Transverse colon (tissue), 4 donors: ENCODE measurements around the gene ERF.

Experiments used
- EP300 ChIP-seq: sonication (generic); formaldehyde crosslinking; IDR thresholded peaks from one replicate; pipeline ENCODE4 v1.6.1; 2017; ENCODE audit warnings: antibody characterized with exemption, low read depth
- POLR2A ChIP-seq: fragments of 450-650 bp; IDR thresholded peaks from one replicate; pipeline ENCODE4 v1.6.1; 2016; ENCODE audit warnings: antibody characterized with exemption, mild to moderate bottlenecking, moderate library complexity
- POLR2AphosphoS5 ChIP-seq, 3 donors: sonication (generic); formaldehyde crosslinking; IDR thresholded peaks; one replicate each; pipeline ENCODE4 v1.6.1; 2016; ENCODE audit warnings: antibody characterized with exemption in 3 of 3
- TF ChIP-seq, protein P1 (sequence below), 5 experiments: fragments of 200-600 bp in 3 of 5; fragments of 450-650 bp in 2 of 5; sonication (generic) in 3 of 5; IDR thresholded peaks; 1 replicate in 2 of 5; 2 replicates in 3 of 5; pipeline ENCODE4 v1.5.1; 2016 to 2017; ENCODE audit warnings: antibody characterized with exemption in 5 of 5, inconsistent platforms in 3 of 5, mild to moderate bottlenecking in 2 of 5, moderate library complexity in 1 of 5

DNA sequence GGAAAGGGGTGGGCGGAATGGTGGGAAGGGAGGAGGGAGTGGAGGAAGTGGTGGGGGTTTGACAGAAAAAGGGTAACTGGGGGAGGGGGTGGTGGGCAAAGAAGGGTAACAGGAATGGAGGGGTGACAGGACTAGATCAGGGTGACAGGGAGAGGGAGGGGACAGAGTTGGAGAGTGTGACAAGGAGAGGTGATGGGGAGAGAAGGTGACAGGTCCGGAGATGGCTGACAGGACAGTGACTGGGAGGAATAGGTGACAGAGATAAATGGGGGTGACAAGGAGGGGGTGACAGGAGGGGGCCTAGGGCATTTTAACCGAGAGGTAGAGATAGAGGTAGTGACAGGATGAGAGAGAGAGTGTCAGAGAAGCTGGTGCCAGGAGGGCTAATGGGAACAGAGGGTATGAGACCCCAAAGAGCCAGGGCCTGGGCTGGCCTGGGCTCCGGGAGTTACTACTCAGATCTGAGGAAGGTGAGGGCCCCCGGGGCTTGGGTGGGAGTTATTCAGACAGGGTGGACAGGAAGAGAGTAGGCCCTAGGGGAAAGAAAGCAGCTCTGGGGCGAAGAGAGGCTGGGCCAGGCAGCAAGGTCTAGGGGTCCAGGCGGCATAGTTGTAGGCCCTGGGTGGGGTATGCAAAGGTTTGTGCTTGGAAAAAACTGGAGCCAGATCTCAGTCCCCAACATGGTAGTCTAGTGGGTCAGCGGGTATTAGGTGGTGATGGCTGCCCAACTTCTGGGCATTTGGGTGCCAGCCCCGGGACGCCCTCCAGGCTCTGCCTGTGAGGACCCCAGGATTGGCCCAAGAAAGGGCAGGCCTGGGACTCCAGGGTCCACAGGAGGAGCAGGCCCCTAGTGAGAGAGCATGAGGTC lies 14.8 kb upstream of the ERF start:
- TF ChIP-seq, protein P1, sequence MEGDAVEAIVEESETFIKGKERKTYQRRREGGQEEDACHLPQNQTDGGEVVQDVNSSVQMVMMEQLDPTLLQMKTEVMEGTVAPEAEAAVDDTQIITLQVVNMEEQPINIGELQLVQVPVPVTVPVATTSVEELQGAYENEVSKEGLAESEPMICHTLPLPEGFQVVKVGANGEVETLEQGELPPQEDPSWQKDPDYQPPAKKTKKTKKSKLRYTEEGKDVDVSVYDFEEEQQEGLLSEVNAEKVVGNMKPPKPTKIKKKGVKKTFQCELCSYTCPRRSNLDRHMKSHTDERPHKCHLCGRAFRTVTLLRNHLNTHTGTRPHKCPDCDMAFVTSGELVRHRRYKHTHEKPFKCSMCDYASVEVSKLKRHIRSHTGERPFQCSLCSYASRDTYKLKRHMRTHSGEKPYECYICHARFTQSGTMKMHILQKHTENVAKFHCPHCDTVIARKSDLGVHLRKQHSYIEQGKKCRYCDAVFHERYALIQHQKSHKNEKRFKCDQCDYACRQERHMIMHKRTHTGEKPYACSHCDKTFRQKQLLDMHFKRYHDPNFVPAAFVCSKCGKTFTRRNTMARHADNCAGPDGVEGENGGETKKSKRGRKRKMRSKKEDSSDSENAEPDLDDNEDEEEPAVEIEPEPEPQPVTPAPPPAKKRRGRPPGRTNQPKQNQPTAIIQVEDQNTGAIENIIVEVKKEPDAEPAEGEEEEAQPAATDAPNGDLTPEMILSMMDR (IDR thresholded peaks at IDR 0.05): no peak
- TF ChIP-seq EP300: no peak
- TF ChIP-seq POLR2AphosphoS5 (IDR thresholded peaks at IDR 0.05): no peak
- no peak for TF ChIP-seq POLR2A
